NCI-H146 treated with DMSO at 0.1 percent for 48 hours (cell line): ENCODE data around the gene TRIM65.
"Not testable (repeated sequence)": the region's sequence is repeated elsewhere in the genome, so short reads cannot be mapped to it uniquely, and the experiment has no call there.

Experiments
- DNase-seq: peaks from one replicate; lab custom pipeline; 2025; ENCODE audit not compliant: unreplicated experiment; lab: John Stamatoyannopoulos, UW

TRIM65 gene

DNA sequence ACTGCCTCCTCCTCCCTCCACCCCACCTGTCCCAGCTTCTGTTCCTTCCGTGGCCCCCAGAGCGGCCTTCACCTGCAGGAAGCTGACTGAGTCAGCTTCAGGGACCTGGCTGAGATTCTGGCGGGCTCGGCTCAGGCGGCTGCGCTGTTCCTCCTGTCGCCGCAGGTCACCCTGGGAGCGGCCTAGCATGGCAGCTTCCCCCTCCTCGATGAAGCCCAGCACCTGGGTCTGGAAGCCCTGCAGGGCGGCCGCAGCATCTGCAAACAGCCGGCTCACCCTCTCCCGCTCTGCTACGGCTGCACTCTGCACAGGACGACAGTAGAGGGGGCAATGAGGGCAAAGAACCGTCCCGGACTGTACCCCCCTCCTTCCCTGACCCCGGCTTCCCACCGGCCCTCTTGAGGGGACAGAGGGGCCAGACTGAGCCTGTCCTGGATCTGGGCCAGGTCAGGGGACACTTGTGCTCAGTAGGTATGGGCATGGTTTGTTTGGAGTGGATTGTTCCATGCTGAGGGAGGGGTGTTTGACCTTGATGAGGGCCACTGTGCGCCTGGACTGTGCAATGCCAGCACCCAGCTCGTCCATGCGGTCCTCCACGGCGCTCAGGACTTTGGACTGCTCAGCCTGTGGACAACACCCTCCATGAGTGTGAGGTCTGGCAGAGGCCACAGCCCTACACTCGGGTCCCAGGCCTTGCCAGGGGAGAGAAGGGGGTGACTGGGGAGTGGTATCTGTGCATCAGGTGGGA, 20.4 kb downstream of the TRIM65 start:
- DNase-seq, result peak; percentile 10

DNA sequence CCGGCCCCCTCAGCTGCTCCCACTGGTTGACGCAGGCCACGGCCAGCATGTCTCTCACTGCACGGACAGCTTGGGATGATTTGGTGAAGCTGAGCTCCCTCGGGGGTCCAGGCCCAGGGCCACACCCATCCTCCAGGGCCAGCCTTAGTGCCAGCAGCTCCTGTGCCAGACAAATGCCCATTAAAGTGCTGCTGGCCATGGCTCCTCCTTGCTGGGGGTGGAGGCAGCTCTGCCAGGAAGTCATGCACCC, 20.9 kb downstream of the TRIM65 start:
- no peak for DNase-seq

DNA sequence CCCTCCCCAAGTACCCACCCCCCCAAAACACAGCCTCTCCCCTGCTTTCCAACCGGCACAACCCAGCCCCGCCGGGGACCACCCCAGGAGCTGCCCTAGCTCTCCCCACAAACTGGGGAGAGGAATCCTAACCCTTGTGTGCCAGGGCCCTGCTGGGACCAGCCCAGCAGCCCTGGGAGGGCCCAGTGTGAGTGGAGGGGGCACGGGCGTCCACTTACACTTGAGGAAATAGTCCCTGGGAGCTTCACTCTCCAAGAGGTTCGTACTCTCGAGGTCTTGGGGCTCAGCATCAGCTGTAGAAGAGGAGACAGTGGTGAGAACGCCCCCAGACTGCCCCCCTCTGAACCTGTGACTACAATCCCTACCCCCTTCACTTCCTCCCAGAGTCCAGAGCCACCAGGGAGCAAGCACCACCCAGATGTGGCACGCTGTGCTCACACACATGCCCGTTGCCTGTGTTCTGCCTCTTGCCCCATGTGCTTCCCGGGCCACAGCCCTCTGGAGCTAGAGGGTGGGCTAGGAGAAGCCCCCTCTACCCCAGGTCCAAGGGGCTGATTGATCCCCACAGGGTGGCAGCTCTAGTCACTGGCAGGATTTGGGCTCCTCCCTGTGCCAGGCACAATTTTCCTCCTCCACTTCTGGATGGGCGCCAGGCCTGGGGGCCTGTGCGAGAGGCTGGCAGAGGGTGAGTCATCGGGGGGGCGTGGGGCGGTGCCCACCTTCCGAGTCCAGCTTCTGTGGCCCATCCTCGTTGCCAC, 21.4 kb downstream of the TRIM65 start:
- no peak for DNase-seq

DNA sequence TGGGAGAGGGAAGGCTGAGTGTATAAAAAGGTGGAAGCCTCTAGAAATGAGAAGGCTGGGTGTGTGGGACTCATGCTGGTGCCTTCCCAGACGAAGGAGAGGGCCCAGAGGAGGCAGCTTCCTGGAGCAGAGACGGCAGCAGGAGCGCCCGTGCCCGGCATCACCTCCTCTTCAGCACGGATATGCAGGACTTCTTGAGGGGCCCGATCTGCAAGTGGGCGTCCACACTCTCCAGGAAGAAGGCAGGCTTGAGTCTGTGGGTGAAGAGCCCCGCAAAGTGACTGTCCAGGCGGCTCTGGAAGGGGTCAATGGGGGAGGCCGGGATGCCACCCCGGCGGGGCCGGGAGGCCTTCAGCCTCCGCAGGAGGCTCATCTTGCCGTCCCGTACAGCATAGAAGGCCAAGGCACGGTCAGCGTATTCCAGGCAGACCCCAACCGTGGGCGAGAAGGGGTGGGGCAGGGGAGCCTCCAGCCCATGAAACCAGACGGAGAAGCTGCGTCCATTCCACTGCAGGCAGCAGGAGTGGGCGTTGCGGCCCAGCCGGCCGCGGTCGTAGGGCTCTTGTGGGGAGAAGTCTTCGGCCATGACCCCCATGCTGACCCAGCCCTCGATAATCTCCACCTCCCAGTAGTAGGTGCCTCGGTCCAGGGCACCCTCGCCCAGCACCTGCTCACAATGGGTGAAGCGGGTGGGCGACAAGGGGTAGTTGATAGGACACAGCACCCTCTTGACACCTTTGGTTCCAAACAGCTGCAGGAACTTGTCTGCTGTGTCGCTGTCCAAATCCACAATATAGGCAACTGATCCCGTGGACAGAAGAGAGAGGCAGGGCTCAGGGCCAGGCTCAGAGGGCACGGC, 22.2 kb downstream of the TRIM65 start:
- no peak for DNase-seq

DNA sequence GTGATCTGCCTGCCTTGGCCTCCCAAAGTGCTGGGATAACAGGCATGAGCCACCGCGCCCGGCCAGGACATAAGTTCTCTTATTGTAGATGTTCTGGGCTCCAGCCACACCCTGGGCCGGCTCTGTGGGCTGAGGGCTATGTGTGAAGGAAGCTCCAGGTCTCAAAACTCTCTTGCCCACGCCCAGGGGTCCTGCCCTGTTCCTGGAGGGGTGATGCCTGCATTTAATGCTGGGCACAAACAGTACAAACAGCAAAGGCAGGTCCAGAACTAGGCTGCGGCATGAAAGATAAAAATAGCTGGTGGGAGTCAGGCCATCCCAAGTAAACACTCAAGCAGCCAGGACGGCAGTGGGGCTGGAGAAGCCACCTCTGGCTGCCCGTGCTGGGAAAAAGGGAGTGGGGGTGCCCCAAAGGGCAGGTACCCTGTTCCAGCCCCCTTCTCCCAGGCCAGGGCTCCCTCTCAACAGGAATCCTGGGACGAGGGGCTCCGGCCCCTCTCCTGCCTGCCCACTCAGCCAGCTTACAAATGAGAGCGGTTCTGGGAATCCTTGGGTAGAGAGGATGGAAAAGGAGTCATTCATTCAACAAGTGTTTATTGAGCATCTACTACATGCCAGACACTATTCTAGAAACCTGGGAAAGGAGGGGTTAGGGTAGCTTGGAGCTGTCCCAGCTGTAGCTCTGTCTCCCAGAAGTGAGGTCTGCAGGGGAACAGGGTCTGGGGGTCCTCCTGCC, 23.0 kb downstream of the TRIM65 start:
- no peak for DNase-seq

DNA sequence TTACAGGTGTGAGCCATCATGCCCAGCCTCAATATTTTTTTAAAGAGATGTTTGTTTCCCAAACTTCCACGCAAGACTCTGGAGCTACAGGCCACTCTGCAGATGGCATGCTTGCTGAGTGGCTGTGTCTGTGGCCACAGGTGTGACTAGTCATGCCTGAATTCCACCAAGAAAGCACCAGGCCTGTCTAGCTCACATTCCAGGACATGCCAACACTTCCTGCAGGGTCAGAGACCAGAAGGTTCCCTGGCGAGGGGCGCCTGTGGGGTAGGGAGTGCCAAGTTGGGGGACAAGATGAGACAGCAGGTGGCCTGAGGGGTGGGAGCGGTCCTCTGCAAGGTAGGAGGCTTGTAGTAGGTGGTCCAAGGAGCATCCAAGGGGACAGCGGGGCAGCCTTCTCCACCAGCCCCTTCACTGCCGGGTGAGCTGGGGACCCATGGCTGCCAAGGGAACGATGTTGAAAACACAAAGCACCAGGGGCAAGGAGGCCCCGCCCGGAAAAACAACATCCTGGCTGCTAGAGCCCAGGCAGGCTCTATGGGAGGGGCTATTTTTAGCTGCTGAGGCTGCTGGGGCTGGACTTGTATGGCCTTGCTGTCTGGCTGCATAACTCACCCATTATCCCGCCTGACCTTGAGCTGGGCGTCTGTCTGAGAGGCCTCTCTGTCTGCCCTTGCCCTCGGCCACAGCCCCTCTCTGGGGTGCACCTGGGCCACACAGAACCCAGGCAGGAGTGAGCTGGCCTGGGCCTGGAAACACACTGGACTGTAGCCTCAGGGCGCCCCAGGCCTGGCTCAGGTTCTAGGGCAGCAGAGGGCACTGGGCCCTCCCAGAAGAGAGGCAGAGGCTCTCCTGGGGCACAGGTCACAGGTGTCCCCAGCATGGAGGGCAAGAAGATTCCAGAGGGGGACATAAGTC, 24.1 kb downstream of the TRIM65 start:
- peak; percentile 5 for DNase-seq

DNA sequence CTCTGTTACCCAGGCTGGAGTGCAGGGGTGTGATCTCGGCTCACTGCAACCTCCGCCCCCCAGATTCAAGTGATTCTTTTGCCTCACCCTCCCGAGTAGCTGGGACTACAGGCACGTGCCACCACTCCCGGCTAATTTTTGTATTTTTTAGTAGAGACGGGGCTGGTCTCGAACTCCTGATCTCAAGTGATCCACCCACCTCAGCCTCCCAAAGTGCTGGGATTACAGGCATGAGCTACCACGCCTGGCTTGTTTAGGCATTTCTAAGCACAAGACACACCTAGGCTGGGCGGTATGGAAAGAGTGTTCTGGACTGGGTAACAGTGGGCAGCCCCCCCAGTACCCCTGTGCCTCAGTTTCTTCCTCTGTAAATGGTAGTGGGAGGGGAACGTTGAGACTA, 26.5 kb downstream of the TRIM65 start:
- DNase-seq, result not testable (repeated sequence)

DNA sequence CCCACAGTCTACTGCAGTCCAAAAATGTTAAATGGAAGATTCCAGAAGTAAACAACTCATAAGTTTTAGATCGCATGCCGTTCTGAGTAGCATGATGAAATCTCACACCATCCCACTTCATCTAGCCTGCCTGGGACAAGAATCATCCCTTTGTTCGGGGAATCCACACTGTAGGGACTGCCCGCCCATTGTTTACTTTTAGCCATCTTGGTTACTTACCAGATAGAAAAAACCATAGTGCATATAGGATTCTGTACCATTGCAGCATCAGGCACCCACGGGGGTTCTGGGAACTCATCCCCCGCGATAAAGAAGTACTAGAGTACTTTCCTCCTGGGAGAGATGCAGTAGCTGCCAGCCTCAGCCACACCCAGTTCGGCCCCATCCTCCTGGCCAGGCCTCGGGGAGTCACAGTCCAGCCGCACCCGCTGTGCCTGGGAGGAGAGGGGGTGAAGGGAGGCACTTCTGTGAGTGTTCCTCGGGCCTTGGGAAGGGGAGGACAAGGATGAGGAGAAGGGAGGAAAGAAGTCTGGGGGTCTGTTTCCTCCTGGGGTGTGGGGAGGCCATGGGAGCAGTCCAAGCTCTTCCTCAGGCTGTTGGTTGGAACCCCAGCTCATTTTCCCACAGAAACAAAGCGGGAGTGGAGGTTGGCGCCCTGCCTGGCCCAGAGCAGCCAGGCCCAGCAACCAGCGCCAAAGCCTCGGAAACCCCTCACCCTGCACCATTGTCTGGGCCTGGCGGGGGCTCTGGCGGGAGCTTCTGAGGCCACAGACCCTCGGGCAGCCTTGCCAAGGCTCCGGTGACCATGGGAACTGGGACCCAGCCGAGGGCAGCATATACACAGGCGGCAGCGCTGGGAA, 27.2 kb downstream of the TRIM65 start:
- DNase-seq, result no peak

DNA sequence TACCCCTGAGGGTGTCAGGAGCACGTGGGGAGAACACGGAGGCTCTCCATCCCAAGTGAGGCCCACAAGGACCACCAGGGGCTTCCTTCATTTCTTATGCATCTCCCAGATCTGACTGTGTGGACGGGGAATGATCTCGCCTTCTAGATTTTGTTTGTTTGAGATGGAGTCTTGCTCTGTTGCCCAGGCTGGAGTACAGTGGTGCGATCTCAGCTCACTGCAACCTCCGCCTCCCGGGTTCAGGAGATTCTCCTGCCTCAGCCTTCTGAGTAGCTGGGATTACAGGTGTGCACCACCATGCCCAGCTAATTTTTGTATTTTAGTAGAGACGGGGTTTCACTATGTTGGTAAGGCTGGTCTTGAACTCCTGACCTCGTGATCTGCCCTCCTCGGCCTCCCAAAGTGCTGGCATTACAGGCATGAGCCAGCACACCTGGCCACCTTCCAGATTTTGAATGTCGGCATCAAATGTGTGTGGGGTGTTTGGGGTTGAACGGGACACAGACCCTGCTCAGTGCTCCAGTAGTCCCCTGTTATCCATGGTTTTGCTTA, 27.9 kb downstream of the TRIM65 start:
- DNase-seq, result not testable (repeated sequence)

DNA sequence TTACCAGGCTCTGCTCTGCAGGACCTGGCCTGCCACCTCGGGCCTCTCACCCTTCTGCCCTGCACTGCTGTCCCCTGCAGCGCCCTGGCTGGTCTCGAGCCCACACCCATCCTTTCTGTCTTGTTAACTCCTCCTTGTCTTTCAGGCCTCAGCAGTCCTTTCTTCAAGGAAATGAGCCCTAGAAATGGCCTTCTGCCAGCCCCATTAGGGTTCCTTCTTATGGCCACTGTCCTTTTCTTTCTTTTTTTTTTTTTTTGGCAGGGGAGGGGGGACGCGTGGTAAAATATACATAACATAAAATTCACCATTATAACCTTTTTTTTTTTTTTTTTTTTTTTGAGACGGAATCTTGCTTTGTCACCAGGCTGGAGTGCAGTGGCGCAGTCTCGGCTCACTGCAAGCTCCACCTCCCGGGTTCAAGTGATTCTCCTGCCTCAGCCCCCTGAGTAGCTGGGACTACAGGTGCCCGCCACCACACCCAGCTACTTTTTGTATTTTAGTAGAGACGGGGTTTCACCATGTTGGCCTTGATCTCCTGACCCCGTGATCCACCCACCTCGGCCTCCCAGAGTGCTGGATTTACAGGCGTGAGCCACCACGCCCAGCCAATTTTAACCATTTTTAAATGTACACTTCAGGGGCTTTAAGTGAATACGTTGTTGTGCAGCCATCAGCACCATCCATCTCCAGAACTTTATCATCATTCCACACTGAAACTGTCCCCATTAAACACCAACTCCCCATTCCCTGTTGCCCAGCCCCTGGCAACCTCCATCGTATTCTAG, 31.2 kb downstream of the TRIM65 start:
- DNase-seq, result not testable (repeated sequence)

DNA sequence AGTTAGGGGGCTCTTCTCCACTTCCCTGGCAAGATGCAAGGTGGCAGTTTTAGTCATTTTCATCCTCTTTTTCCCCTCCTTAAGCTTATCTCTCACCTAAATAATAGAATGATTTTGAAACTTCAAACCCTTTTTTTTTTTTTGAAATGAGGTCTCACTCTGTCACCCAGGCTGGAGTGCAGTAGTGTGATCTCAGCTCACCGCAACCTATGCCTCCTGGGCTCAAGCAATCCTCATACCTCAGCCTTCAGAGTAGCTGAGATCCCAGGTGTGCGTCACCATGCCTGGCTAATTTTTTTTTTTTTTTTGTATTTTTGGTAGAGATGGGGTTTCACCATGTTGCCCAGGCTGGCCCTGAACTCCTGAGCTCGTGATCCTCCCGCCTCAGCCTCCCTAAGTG, 31.9 kb downstream of the TRIM65 start:
- DNase-seq, result not testable (repeated sequence)

DNA sequence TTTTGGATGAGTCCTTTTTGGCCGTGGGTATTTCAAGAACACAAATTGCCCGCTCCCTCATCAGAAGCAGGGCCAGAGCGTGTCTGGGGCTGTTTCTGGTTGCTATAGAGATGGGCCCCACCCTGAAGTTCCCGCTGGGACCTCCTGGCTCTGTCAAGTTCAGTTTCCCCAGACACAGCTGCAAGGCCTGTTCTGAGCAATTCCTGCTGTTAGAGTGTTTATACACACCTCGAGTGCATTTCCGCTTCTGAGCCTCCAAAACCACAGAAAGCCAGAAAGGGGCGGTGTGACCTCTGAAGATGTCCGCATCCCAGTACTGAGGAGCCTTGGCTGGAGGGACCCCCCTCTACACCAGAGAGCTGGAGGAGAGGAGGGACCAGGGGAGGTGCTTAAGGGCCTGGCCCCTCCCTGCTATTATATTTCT, 32.3 kb downstream of the TRIM65 start:
- DNase-seq, result no peak

DNA sequence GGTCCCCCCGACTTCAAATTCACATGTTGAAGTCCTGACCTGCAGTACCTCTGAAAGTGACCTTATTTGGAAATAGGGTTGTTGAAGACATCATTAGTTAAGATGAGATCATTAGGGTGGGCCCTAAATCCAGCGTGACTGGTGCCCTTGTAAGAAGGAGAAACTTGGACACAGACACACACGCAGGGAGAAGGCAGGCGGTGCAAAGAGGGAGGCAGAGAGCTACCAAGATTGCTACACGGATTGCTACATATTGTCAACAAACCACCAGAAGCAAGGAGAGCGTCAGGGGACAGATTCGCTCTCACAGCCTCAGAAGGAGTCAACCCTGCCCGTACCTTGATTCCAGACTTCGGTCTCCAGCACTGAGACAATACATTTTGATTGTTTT, 34.8 kb downstream of the TRIM65 start:
- no peak for DNase-seq

DNA sequence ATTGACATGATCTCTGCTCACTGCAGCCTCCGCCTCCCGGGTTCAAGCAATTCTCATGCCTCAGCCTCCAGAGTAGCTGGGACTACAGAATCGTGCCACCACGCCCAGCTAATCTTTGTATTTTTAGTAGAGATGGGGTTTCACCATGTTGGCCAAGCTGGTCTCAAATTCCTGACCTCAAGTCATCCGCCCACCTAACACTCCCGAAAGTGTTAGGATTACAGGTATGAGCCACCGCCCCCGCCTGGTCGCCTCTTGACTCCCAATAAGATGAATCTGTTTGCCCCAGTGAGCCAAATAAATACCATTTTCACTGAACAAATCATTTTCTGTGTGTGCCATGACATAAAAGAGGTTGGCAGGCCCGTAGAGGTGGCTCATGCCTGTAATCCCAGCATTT, 37.4 kb downstream of the TRIM65 start:
- not testable (repeated sequence) for DNase-seq

DNA sequence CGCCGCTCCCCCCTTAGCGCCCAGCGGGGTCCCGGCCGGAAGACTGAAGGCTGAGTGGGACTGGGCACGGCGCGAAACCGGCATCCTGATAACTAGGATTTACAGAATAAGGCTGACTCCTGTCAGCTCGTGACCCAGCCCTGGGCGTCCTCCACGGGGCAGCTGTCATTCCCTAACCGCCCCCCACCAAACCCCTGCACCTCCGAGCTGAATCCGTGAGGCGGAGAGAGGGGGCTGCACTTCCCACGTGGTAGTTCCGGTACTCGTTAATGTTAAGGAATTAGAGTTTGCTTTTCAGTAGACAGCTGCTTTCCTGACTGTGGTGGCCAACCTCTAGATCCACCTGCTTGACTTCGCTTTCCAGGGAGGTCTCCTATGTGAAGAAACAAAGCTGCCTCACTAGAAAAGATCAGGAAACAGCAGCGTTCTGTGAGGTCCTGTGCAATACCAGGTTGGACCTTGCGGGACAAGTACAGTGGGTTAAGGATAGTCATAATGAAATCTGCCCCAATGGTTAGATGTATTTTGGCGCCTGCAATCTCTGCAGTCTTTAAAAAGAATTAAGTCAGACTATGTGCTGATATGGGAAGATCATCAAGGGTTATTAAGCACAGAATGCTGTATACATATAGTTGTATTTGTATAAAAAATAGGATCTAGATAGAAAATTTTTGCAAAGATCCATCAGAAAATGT, 40.5 kb downstream of the TRIM65 start:
- DNase-seq, result peak; percentile 40

DNA sequence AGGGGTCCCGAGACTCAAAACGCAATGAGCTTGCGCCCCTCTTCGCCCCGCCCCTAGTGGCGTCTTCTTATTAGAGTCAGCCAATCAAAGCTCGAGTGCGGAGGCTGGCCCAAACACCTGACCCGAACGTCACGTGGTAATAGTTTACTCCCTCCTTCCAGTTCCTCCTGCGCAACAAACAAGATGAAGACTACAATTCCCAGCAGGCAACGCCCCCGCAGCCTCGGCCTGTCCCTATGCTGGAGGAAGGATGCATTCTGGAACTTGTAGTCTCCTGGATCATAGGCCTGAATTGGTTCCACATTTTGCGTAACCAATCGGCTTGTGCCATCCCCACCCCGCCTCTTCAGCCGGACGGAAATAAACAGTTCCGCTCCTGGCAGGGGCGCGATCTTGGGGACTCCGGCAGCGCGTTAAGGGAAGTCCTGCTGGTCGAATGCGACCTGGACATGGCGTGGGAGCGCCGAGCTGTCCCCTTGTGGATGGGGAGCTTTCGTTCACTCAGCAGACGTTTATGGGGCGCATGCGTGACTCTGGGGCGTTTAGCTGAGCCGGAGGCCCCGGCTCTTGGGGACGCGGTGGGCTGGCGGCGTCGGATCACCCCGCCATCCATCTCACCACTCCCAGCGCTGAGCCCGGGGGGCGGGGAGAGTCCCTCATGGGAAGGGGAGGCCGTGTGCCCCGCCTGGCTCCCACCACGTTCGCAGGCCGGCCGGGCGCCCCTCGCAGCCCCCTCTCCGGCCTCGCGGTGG, 41.3 kb downstream of the TRIM65 start, which contains the start of gene WBP2:
Gene WBP2 (minus strand): TSS at position 26 of the 752 bp plus-strand sequence. CDS start 38 bp downstream, outside the sequence.
- peak; percentile 100 for DNase-seq

DNA sequence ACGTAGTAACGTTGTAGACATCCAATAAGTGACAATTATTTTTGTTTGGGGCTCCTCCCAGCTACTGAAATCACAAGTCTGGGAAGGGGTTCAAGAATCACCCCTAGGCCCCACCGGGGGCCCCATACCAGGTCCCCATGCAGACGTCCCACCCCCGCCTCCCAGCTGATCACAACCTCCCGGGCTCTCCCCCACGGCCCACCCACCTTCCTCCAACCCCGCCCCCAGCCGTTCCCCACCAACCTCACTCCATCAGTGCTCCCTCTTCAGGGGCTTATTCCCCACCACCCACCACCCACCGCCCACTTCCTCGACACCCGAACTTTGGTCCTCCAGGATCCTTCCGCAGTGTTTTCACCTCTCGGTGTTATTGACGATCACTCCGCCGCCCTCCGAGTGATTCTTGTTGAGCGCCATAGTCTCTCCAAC, 41.9 kb downstream of the TRIM65 start:
- no peak for DNase-seq
